ENCODE data around the gene SRPRA.

Gene SRPRA

GRCh38 chr11:126253265-126253664 is 15.4 kb downstream of the SRPRA start (continued):
- TF ChIP-seq ZBTB11 (tag by site-specific recombination; conservative IDR thresholded peaks at IDR 0.05; ENCODE audit: low read depth) (no peak), ZNF76 (tag by site-specific recombination; IDR thresholded peaks at IDR 0.05; ENCODE audit: borderline replicate concordance, low read depth) (no peak), ZFP69B (tag by site-specific recombination; IDR thresholded peaks at IDR 0.05) (no peak), ZNF658 (tag by site-specific recombination; IDR thresholded peaks at IDR 0.05) (no peak), ZNF792 (tag by site-specific recombination; IDR thresholded peaks at IDR 0.05) (no peak), ZNF791 (tag by site-specific recombination; IDR thresholded peaks at IDR 0.05) (no peak), ZNF785 (tag by site-specific recombination; IDR thresholded peaks at IDR 0.05) (no peak), ZNF777 (tag by site-specific recombination; IDR thresholded peaks at IDR 0.05; ENCODE audit: borderline replicate concordance) (no peak)

- H3K27ac ChIP-seq (ENCODE audit: extremely low read depth, low read depth, low read length): no peak overlapping the region
- peaks cover 0 to 44% of the 10 kb centered on the region in 2 experiments for H3K36me3 ChIP-seq (ENCODE audit: control insufficient read depth in 2 of 2, insufficient read depth in 1 of 2, low read length in 2 of 2)
- no peaks in the 10 kb centered on the region for H3K9me3 ChIP-seq (ENCODE audit: control insufficient read depth, insufficient read depth, low read depth, low read length)
- POLR2A ChIA-PET: interaction anchor here (1.0 kb wide), 1 partner anchor 15 kb away, joined by 4 read pairs; no protein-coding TSS in a partner anchor
- CTCF ChIA-PET: interaction anchor here (0.6 kb wide), 1 partner anchor 77 kb away, joined by 3 read pairs; no protein-coding TSS in a partner anchor
- H3K4me3 ChIP-seq (ENCODE audit: low read depth, low read length): no peak overlapping the region
- H3K4me1 ChIP-seq (ENCODE audit: control insufficient read depth, insufficient read depth, low read length): no peaks in the 10 kb centered on the region
- TF ChIP-seq ZNF777 (tag by site-specific recombination; IDR thresholded peaks at IDR 0.05; ENCODE audit: borderline replicate concordance): no peak
- no peak for TF ChIP-seq CTCF (tag by site-specific recombination; IDR thresholded peaks at IDR 0.05)
- no peak for TF ChIP-seq ZNF391 (tag by site-specific recombination; IDR thresholded peaks at IDR 0.05; ENCODE audit: borderline replicate concordance, low read depth)
- no peak for TF ChIP-seq HOXD13 (CRISPR knock-in tag; IDR thresholded peaks at IDR 0.05; ENCODE audit: borderline replicate concordance)
- TF ChIP-seq ZNF404 (tag by site-specific recombination; IDR thresholded peaks at IDR 0.05): no peak
- no peak for TF ChIP-seq ZSCAN23 (tag by site-specific recombination; IDR thresholded peaks at IDR 0.05)
- no peak for TF ChIP-seq GLIS1 (tag by site-specific recombination; IDR thresholded peaks at IDR 0.05)
- TF ChIP-seq ZNF530 (tag by site-specific recombination; IDR thresholded peaks at IDR 0.05; ENCODE audit: low read depth): no peak
- no peak for TF ChIP-seq ZNF121 (tag by site-specific recombination; IDR thresholded peaks at IDR 0.05)
- TF ChIP-seq ZNF175 (tag by site-specific recombination; IDR thresholded peaks at IDR 0.05): no peak
- TF ChIP-seq ZNF248 (tag by site-specific recombination; IDR thresholded peaks at IDR 0.05): no peak
- no peak for TF ChIP-seq ZEB2 (tag by site-specific recombination; IDR thresholded peaks at IDR 0.05)
- TF ChIP-seq MZF1 (tag by site-specific recombination; IDR thresholded peaks at IDR 0.05; ENCODE audit: borderline replicate concordance): no peak
- TF ChIP-seq ZNF692 (tag by site-specific recombination; IDR thresholded peaks at IDR 0.05): no peak
- no peak for TF ChIP-seq ZNF280D (tag by site-specific recombination; IDR thresholded peaks at IDR 0.05)
- TF ChIP-seq REST (tag by site-specific recombination; IDR thresholded peaks at IDR 0.05): no peak
- no peak for TF ChIP-seq ZNF132 (tag by site-specific recombination; IDR thresholded peaks at IDR 0.05; ENCODE audit: borderline replicate concordance)
- TF ChIP-seq ZBTB17 (tag by site-specific recombination; IDR thresholded peaks at IDR 0.05): no peak
These were observed 22.1 kb downstream of the SRPRA start for GRCh38 chr11:126246636-126247035.

All from HEK293 (cell line).